ENCODE data around the gene DPYSL3. TPM values are rescaled to one million over a fixed set of nuclear protein-coding genes. Genes with fewer than 3 reads are reported as not detected.

DPYSL3 gene
- polyA plus RNA-seq, 1 donor from 2014 or later = 689 TPM

GRCh38 chr5:147507480-147508126 is 2.3 kb downstream of the DPYSL3 start:
- H3K4me2 ChIP-seq (ENCODE audit: low read length) = no peak overlapping the region
- H3K9ac ChIP-seq (ENCODE audit: low read length) = no peak overlapping the region
- H3K9me3 ChIP-seq (ENCODE audit: low read length) = no peaks in the 10 kb centered on the region

GRCh38 chr5:147504535-147504934 is 5.3 kb downstream of the DPYSL3 start:
- no peaks in the 10 kb centered on the region for H3F3A ChIP-seq (ENCODE audit: insufficient read depth, low read length, poor library complexity, severe bottlenecking)
- no peak overlapping the region for H2AFZ ChIP-seq (ENCODE audit: low read depth, low read length)
- no peak overlapping the region for H3K27ac ChIP-seq (ENCODE audit: low read length)
- H4K20me1 ChIP-seq (ENCODE audit: insufficient read depth) = no peaks in the 10 kb centered on the region
- no peak overlapping the region for H3K4me2 ChIP-seq (ENCODE audit: low read length)
- H3K9me2 ChIP-seq (ENCODE audit: insufficient read depth, low read length) = no peaks in the 10 kb centered on the region
- no peaks in the 10 kb centered on the region for H3K9me3 ChIP-seq (ENCODE audit: low read length)
- no peak overlapping the region for H3K9ac ChIP-seq (ENCODE audit: low read length)
- TF ChIP-seq POLR2AphosphoS5 (IDR thresholded peaks at IDR 0.05) = no peak
- no peak for TF ChIP-seq EP300 (conservative IDR thresholded peaks at IDR 0.05; ENCODE audit: poor library complexity, severe bottlenecking)
- no peak for TF ChIP-seq SMC3 (conservative IDR thresholded peaks at IDR 0.05; ENCODE audit: poor library complexity)
- TF ChIP-seq RAD21 (conservative IDR thresholded peaks at IDR 0.05) = no peak
- TF ChIP-seq TAF1 (IDR thresholded peaks at IDR 0.05; ENCODE audit: low read depth) = no peak
- no peak for TF ChIP-seq EZH2 (IDR thresholded peaks at IDR 0.05; ENCODE audit: borderline replicate concordance, insufficient read depth, low read length, poor library complexity, severe bottlenecking)
- no peaks in the 10 kb centered on the region for H3K36me3 ChIP-seq (ENCODE audit: insufficient read depth, low read length)
- peaks cover 7% of the 10 kb centered on the region for H3K27me3 ChIP-seq (ENCODE audit: insufficient read depth, low read depth, low read length)
- no peak overlapping the region for H3K4me3 ChIP-seq (ENCODE audit: low read length)
- H3K79me2 ChIP-seq (replicated peaks; ENCODE audit: insufficient read depth, low read length) = peaks cover 14% of the 10 kb centered on the region

More at GRCh38 chr5:147507480-147508126, 2.3 kb downstream of the DPYSL3 start:
- no peaks in the 10 kb centered on the region for H3F3A ChIP-seq (ENCODE audit: insufficient read depth, low read length, poor library complexity, severe bottlenecking)
- TF ChIP-seq MXI1 (conservative IDR thresholded peaks at IDR 0.05; ENCODE audit: poor library complexity, severe bottlenecking) (no peak), REST (IDR thresholded peaks at IDR 0.05; ENCODE audit: borderline replicate concordance) (no peak), EZH2 (IDR thresholded peaks at IDR 0.05; ENCODE audit: borderline replicate concordance, insufficient read depth, low read length, poor library complexity, severe bottlenecking) (no peak), POLR2AphosphoS5 (IDR thresholded peaks at IDR 0.05) (no peak), TAF1 (IDR thresholded peaks at IDR 0.05; ENCODE audit: low read depth) (no peak), SMC3 (conservative IDR thresholded peaks at IDR 0.05; ENCODE audit: poor library complexity) (no peak), RAD21 (conservative IDR thresholded peaks at IDR 0.05) (no peak), EP300 (conservative IDR thresholded peaks at IDR 0.05; ENCODE audit: poor library complexity, severe bottlenecking) (no peak)
- TF ChIP-seq, protein P1, sequence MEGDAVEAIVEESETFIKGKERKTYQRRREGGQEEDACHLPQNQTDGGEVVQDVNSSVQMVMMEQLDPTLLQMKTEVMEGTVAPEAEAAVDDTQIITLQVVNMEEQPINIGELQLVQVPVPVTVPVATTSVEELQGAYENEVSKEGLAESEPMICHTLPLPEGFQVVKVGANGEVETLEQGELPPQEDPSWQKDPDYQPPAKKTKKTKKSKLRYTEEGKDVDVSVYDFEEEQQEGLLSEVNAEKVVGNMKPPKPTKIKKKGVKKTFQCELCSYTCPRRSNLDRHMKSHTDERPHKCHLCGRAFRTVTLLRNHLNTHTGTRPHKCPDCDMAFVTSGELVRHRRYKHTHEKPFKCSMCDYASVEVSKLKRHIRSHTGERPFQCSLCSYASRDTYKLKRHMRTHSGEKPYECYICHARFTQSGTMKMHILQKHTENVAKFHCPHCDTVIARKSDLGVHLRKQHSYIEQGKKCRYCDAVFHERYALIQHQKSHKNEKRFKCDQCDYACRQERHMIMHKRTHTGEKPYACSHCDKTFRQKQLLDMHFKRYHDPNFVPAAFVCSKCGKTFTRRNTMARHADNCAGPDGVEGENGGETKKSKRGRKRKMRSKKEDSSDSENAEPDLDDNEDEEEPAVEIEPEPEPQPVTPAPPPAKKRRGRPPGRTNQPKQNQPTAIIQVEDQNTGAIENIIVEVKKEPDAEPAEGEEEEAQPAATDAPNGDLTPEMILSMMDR (IDR thresholded peaks at IDR 0.05; ENCODE audit: poor library complexity, severe bottlenecking) = no peak
- H3K36me3 ChIP-seq (ENCODE audit: insufficient read depth, low read length) = no peaks in the 10 kb centered on the region
- no peaks in the 10 kb centered on the region for H4K20me1 ChIP-seq (ENCODE audit: insufficient read depth)
- peaks cover 8% of the 10 kb centered on the region for H3K79me2 ChIP-seq (replicated peaks; ENCODE audit: insufficient read depth, low read length)
- no peak overlapping the region for H3K27ac ChIP-seq (ENCODE audit: low read length)
- H3K27me3 ChIP-seq (ENCODE audit: insufficient read depth, low read depth, low read length) = peaks cover 18% of the 10 kb centered on the region
- H3K9me2 ChIP-seq (ENCODE audit: insufficient read depth, low read length) = no peaks in the 10 kb centered on the region
- no peak overlapping the region for H3K4me3 ChIP-seq (ENCODE audit: low read length)
- no peak overlapping the region for H2AFZ ChIP-seq (ENCODE audit: low read depth, low read length)
